Skeletal muscle cell (primary cell): Measurements from ENCODE around the gene ESYT3.
A peak's percentile ranks its signal among the peaks of the same experiment; 100 is the strongest.
"Not testable (repeated sequence)": the region's sequence is repeated elsewhere in the genome, so short reads cannot be mapped to it uniquely, and the experiment has no call there.

Experiments
- DNase-seq: peaks from one replicate; pipeline ENCODE4 v3.0.0-alpha.2; 2010; ENCODE audit warnings: low read depth
- H3K4me3 ChIP-seq: 2 replicates; pipeline ENCODE4 v1.5.1; 2011; ENCODE audit warnings: low read depth, mild to moderate bottlenecking, control low read depth, low read length, moderate library complexity

ESYT3 gene

GRCh38 chr3:138472141-138472825 is 37.9 kb downstream of the ESYT3 start:
- no peak for DNase-seq
- no peak overlapping the region for H3K4me3 ChIP-seq

- no peak for DNase-seq
These were observed 39.0 kb downstream of the ESYT3 start for GRCh38 chr3:138473391-138473790.

GRCh38 chr3:138474163-138474562 is 39.7 kb downstream of the ESYT3 start:
- DNase-seq = no peak
- H3K4me3 ChIP-seq = no peak overlapping the region

More at GRCh38 chr3:138473391-138473790, 39.0 kb downstream of the ESYT3 start:
- no peak overlapping the region for H3K4me3 ChIP-seq

- no peak for DNase-seq
- no peak overlapping the region for H3K4me3 ChIP-seq
These were observed 42.1 kb downstream of the ESYT3 start for GRCh38 chr3:138476526-138476925.

- DNase-seq = no peak
- no peak overlapping the region for H3K4me3 ChIP-seq
These were observed 42.7 kb downstream of the ESYT3 start for GRCh38 chr3:138477120-138477519.

- no peak overlapping the region for H3K4me3 ChIP-seq
These were observed 43.4 kb downstream of the ESYT3 start for GRCh38 chr3:138477801-138478200.

GRCh38 chr3:138479438-138479863 is 45.0 kb downstream of the ESYT3 start:
- no peak for DNase-seq

More at GRCh38 chr3:138477801-138478200, 43.4 kb downstream of the ESYT3 start:
- no peak for DNase-seq

GRCh38 chr3:138484672-138485071 is 50.3 kb downstream of the ESYT3 start:
- not testable (repeated sequence) for H3K4me3 ChIP-seq, DNase-seq

More at GRCh38 chr3:138479438-138479863, 45.0 kb downstream of the ESYT3 start:
- no peak overlapping the region for H3K4me3 ChIP-seq

GRCh38 chr3:138486580-138486979 is 52.2 kb downstream of the ESYT3 start:
- DNase-seq, H3K4me3 ChIP-seq: not testable (repeated sequence)

- H3K4me3 ChIP-seq = no peak overlapping the region
- DNase-seq = no peak
These were observed 57.6 kb downstream of the ESYT3 start for GRCh38 chr3:138491971-138492370.

GRCh38 chr3:138492980-138493675 is 58.7 kb downstream of the ESYT3 start:
- no peak for DNase-seq
- H3K4me3 ChIP-seq = no peak overlapping the region

- DNase-seq = peak; percentile 74
- H3K4me3 ChIP-seq = no peak overlapping the region
These were observed 59.6 kb downstream of the ESYT3 start for GRCh38 chr3:138493804-138494606.

GRCh38 chr3:138494607-138494929 is 60.2 kb downstream of the ESYT3 start:
- H3K4me3 ChIP-seq = no peak overlapping the region
- DNase-seq = no peak

- DNase-seq, H3K4me3 ChIP-seq: not testable (repeated sequence)
These were observed 61.2 kb downstream of the ESYT3 start for GRCh38 chr3:138495638-138496037.

- H3K4me3 ChIP-seq = no peak overlapping the region
- DNase-seq = no peak
These were observed 62.0 kb downstream of the ESYT3 start for GRCh38 chr3:138496436-138496835.

- no peak overlapping the region for H3K4me3 ChIP-seq
- DNase-seq = no peak
These were observed 62.6 kb downstream of the ESYT3 start for GRCh38 chr3:138497021-138497420.

GRCh38 chr3:138497851-138498250 is 63.4 kb downstream of the ESYT3 start:
- DNase-seq = no peak
- no peak overlapping the region for H3K4me3 ChIP-seq

- no peak overlapping the region for H3K4me3 ChIP-seq
- no peak for DNase-seq
These were observed 64.6 kb downstream of the ESYT3 start for GRCh38 chr3:138498991-138499390.

GRCh38 chr3:138507524-138507923 is 73.1 kb downstream of the ESYT3 start:
- no peak for DNase-seq
- H3K4me3 ChIP-seq = no peak overlapping the region

GRCh38 chr3:138509586-138509985 is 75.2 kb downstream of the ESYT3 start:
- DNase-seq = peak; percentile 17
- no peak overlapping the region for H3K4me3 ChIP-seq
